HUDEP-2 (cell line): Measurements from ENCODE around the gene ZNF276.
A peak's percentile ranks its signal among the peaks of the same experiment; 100 is the strongest.
"Not testable (repeated sequence)": the region's sequence is repeated elsewhere in the genome, so short reads cannot be mapped to it uniquely, and the experiment has no call there.

Experiments used
- DNase-seq, 76 experiments: peaks; one replicate each; lab custom pipeline; 2025; ENCODE audit not compliant: unreplicated experiment in 76 of 76; lab: John Stamatoyannopoulos, UW

ZNF276 gene, protein sequence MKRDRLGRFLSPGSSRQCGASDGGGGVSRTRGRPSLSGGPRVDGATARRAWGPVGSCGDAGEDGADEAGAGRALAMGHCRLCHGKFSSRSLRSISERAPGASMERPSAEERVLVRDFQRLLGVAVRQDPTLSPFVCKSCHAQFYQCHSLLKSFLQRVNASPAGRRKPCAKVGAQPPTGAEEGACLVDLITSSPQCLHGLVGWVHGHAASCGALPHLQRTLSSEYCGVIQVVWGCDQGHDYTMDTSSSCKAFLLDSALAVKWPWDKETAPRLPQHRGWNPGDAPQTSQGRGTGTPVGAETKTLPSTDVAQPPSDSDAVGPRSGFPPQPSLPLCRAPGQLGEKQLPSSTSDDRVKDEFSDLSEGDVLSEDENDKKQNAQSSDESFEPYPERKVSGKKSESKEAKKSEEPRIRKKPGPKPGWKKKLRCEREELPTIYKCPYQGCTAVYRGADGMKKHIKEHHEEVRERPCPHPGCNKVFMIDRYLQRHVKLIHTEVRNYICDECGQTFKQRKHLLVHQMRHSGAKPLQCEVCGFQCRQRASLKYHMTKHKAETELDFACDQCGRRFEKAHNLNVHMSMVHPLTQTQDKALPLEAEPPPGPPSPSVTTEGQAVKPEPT

DNA sequence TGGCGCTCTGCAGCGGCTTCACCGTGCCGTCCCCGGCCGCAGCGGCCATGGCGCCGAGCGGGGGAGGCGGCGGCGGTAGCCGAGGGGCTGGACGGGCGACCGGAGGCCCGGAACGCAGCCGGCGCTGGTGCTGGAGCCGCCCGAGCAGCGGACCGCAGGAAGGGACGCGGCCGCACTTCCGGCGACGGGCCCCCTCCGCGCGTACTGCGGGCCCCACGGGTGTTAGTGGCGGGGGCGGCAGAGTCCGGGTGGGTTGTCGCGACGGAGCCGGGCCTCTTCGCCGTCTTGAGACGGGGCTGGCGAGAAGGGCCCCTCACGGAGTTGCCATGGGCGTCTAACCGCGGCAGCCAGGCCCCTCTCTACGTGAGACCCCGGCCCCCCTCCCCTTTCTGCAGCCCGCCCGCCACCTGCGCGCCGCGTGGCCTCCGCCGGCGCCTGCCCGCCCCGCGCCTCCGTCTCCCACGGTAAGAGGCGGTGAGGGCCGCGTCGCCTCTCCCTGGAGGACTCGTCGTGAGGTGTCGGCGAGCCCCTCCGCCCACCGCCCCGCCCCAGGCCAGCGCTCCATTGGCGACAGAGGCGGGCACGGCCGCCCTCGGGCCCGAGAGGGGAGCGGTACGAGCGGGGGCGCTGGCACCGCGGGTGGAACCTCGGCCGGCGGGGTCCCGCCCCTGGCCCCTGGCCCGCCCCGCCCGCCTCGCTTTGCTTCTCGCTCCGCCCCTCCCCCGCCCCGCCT lies at the start of gene ZNF276, which contains the start of gene VPS9D1:
TSS of gene ZNF276 (plus strand) at position 725 of the 733 bp plus-strand sequence. CDS start 104 bp downstream, outside the sequence.
TSS of gene VPS9D1 (minus strand) at position 86 of the 733 bp plus-strand sequence. CDS start at position 49, 37 bp downstream.
- peak in 71 of 76 experiments; percentile 14 to 87 (median 74) for DNase-seq

DNA sequence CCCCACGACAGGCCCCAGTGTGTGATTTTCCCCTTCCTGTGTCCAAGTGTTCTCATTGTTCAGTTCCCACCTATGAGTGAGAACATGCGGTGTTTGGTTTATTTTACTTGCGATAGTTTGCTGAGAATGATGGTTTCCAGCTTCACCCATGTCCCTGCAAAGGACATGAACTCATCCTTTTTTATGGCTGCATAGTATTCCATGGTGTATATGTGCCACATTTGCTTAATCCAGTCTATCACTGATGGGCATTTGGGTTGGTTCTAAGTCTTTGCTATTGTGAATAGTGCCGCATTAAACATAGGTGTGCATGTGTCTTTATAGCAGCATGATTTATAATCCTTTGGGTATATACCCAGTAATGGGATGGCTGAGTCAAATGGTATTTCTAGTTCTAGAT lies 49.8 kb upstream of the ZNF276 start:
- not testable (repeated sequence) for DNase-seq

- no peak for DNase-seq
These were observed 49.0 kb upstream of the ZNF276 start for GRCh38 chr16:89672177-89672941.

DNA sequence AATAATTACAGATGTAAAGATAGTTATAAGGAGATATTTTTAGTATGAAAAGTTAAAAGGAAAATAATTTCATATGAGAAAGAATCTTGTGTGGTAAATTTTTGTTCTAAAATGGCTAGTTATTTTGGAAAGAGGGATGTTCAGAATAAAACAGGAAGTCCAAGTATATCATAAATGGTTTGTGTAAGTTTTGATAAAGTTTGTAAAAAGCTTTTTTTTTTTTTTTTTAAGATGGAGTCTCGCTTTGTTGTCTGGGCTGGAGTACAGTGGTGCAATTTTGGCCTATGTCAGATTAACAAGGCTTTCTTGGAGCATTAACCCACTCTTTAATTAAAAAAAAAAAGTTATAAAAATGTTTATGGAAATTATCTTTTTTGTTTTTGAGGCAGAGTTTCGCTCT lies 43.1 kb upstream of the ZNF276 start:
- DNase-seq, result no peak

DNA sequence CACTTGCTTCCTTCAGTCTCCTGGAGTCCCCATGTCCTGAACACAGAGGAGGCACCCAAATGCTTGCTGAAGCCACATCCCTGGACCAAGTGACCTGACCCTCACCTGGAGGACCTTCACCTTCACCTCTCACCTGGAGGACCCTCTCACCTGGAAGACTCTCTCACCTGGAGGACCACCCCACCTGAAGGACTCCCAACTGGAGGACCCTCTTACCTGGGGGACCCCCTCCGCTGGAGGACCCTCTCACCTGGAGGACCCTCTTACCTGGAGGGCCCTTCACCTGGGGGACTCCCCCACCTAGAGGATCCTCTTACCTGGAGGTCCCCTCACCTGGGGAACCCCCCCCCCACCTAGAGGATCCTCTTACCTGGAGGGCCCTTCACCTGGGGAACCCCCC lies 35.4 kb upstream of the ZNF276 start:
- DNase-seq, result no peak

DNA sequence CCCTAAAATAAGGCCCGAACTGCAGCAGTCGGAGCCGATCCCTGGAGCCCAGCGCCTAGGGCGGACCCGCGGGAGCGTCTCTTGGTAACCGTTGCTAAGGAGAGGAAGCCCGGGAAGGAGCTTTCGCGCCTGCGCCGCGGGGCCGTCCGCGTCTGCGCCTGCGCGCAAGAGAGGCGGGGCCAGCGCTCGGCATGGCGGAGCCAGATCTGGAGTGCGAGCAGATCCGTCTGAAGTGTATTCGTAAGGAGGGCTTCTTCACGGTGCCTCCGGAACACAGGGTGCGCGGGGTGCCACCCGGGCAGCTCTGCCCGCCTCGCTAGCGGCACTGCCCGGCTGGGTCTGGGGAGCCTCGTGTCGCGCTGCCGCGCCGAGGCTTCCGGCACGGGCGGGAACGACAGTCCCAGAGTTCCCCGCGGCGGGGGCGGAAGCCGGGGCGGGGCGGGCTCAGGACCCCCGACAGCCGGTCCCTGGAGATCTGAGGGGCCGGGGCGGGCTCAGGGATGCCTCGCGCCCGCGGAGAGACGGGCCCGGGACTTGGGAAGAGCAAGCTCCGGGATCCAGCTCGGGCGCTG lies 34.7 kb upstream of the ZNF276 start, which contains the start of gene CDK10:
TSS of gene CDK10 (plus strand) at position 170 of the 572 bp plus-strand sequence. CDS start at position 192, 22 bp downstream.
- DNase-seq, result peak in 72 of 76 experiments; percentile 31 to 92 (median 83)

GRCh38 chr16:89687092-89687940 lies 34.0 kb upstream of the ZNF276 start:
- DNase-seq, result peak in 5 of 76 experiments; percentile 13 to 53 (median 31)

- no peak for DNase-seq
These were observed 32.9 kb upstream of the ZNF276 start for GRCh38 chr16:89688395-89688794.

DNA sequence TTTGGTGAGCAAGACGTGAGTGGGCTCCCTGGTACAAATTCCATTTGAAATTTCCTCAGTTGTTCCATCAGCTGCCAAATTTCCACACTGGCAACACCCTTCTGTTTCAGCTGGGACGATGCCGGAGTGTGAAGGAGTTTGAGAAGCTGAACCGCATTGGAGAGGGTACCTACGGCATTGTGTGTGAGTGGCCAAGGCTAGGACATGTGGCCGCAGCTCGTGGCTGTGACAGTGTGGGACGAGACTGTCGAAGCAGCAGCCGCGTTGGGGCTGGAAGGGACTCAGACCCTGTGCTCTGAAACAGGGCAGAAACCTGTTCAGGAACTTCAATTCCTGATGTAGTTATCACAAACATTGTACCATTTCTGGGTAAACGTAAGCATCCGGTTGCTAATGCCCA lies 32.2 kb upstream of the ZNF276 start:
- no peak for DNase-seq

GRCh38 chr16:89689621-89690020 lies 31.7 kb upstream of the ZNF276 start:
- DNase-seq, result not testable (repeated sequence)

- DNase-seq, result no peak
These were observed 30.9 kb upstream of the ZNF276 start for GRCh38 chr16:89690392-89690901.

DNA sequence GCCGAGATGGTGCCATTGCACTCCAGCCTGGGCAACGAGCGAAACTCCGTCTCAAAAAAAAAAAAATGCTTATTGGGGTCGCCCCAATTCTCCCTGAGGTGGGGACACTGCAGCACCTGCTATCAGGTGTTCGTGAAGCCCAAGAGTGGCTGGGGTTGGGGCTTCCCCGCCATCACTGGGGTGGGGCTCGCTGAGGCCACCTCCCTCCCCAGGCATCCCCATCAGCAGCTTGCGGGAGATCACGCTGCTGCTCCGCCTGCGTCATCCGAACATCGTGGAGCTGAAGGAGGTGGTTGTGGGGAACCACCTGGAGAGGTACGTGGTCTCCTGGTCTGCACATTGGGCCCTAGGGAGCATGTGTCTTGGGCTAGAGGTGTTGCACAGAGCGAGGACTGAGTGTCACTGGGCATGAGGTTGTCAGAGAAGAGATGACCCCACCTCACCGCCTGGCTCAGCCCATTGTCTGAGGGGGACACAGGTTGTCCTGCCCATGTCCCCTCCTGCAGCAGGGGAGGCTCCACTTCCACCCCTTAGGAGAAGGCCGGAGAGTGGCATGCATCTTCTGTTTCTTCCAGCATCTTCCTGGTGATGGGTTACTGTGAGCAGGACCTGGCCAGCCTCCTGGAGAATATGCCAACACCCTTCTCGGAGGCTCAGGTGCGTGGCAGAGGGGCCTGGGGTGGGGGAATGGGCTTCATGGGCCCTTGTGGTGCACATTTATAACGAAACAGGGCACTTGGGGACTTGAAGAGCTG lies 29.9 kb upstream of the ZNF276 start:
- no peak for DNase-seq

GRCh38 chr16:89691986-89692569 lies 29.3 kb upstream of the ZNF276 start:
- no peak for DNase-seq

DNA sequence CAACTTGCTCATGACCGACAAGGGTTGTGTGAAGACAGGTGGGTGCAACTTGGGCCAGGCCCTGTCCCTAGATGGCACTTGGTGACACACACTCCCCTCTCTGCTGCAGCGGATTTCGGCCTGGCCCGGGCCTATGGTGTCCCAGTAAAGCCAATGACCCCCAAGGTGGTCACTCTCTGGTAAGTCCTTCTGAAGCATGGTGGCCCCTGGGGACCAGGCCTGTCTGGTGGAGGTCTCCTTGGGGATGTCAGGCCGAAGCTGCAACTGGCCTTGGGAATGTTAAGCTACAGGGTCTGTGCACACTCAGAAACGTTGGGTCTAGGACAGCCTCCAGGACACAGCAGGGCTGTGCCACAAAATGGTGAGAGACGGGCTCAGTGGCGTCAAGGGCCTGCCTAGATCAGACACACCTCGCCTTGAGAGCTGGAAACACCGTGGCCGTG lies 28.0 kb upstream of the ZNF276 start:
- DNase-seq, result no peak

DNA sequence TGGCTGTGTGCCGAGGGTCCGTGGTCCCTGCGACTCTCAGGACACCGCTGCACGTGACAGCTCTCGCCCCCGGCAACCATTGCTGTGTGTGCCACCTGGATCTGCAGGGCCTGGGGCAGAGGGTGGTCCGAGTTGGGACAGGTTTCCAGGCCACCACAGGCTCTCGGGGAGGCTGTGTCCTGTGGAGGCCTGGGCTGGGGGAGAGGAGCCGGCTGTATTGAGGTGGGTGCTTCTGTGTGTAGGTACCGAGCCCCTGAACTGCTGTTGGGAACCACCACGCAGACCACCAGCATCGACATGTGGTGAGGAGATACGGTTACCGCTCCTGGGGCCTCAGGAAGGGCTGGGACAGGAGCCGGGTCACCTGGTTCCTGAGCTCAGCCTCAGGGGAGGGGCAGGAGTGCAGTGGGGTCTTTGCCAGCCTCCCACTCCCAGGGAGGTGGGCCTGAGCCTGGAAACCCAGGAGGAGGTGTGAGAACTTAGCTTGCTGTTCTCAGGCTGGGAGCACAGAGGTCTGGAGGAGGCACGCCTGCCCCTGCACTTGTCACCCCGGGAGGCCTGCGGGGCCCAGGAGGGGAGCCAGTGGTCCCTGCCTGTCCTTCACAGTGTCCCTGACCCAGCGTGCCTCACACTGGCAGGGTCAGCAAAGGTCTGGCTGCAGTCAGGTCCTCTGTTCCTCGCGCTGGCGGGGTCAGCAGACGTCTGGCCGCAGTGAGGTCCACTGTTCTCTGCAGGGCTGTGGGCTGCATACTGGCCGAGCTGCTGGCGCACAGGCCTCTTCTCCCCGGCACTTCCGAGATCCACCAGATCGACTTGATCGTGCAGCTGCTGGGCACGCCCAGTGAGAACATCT lies 27.2 kb upstream of the ZNF276 start:
- peak in 9 of 76 experiments; percentile 12 to 69 (median 51) for DNase-seq

DNA sequence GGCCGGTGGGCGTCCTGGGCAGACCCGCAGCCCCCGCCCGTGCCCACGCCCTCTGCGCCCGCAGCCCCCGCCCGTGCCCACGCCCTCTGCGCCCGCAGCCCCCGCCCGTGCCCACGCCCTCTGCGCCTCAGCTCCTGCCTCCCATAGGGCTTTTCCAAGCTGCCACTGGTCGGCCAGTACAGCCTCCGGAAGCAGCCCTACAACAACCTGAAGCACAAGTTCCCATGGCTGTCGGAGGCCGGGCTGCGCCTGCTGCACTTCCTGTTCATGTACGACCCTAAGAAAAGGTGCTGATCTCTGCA lies 26.6 kb upstream of the ZNF276 start:
- peak in 63 of 76 experiments; percentile 16 to 89 (median 73) for DNase-seq
